Inflammatory macrophage (primary cell): ENCODE results near the gene ELOA2.
"Not testable (repeated sequence)": the region's sequence is repeated elsewhere in the genome, so short reads cannot be mapped to it uniquely, and the experiment has no call there.

ENCODE experiments used
- DNase-seq, 2 donors: peaks; one replicate each; pipeline ENCODE4 v3.0.0-alpha.2; 2020 to 2022
- total RNA-seq, 18 experiments: gene quantifications; one replicate each; lab custom pipeline; 2026; ENCODE audit warnings: mixed read lengths in 6 of 18, inconsistent platforms in 2 of 18; lab: John Stamatoyannopoulos, UW

The ELOA2 gene, protein sequence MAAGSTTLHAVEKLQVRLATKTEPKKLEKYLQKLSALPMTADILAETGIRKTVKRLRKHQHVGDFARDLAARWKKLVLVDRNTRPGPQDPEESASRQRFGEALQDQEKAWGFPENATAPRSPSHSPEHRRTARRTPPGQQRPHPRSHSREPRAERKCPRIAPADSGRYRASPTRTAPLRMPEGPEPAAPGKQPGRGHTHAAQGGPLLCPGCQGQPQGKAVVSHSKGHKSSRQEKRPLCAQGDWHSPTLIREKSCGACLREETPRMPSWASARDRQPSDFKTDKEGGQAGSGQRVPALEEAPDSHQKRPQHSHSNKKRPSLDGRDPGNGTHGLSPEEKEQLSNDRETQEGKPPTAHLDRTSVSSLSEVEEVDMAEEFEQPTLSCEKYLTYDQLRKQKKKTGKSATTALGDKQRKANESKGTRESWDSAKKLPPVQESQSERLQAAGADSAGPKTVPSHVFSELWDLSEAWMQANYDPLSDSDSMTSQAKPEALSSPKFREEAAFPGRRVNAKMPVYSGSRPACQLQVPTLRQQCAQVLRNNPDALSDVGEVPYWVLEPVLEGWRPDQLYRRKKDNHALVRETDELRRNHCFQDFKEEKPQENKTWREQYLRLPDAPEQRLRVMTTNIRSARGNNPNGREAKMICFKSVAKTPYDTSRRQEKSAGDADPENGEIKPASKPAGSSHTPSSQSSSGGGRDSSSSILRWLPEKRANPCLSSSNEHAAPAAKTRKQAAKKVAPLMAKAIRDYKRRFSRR
- 0 reads per million in 18 experiments for total RNA-seq

- DNase-seq, result no peak
These were observed at the start of gene ELOA2 for GRCh38 chr18:47035156-47035671. Gene ELOA2 (minus strand): TSS chr18:47035621. CDS start chr18:47035264, 357 bp downstream.

DNA sequence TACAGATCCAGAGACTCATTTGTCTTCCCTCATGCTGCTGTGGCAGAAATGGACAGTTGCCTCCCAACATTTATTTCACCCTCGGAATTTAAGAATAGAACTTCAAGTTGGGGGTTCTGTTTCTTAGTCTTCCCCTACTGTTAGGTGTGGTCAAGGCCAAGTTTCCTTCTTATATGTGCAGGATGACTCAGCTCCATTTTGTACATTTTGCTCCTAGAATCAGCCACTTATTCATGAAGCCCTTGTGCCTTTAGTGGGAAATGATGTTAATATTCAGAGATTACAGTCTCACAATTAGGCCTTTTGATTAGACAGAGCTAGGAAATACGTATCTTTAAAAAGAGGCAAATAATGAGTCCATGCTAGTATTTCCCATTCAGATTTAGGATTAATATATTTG, 46.2 kb upstream of the ELOA2 start:
- DNase-seq, result no peak

DNA sequence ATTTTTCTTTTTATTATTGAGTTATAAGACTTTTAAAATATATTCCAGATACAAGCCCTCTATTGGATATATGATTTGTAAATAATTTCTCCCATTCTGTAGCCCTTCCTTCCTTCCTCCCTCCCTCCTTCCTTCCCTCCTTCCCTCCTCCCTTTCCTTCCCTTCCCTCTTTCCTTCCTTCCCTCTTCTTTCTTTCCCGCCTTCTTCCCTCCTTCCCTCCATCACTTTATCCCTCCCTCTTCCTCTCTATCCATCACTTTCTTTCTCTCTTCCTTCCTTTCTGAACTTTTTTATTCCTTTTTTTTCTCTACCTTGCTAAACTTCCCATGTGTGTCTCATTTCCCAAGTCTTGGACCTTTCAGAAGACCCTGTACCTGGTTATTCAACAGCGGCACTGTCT, 45.5 kb upstream of the ELOA2 start:
- no peak for DNase-seq

- no peak for DNase-seq
These were observed 41.7 kb upstream of the ELOA2 start for GRCh38 chr18:47077111-47077510.

DNA sequence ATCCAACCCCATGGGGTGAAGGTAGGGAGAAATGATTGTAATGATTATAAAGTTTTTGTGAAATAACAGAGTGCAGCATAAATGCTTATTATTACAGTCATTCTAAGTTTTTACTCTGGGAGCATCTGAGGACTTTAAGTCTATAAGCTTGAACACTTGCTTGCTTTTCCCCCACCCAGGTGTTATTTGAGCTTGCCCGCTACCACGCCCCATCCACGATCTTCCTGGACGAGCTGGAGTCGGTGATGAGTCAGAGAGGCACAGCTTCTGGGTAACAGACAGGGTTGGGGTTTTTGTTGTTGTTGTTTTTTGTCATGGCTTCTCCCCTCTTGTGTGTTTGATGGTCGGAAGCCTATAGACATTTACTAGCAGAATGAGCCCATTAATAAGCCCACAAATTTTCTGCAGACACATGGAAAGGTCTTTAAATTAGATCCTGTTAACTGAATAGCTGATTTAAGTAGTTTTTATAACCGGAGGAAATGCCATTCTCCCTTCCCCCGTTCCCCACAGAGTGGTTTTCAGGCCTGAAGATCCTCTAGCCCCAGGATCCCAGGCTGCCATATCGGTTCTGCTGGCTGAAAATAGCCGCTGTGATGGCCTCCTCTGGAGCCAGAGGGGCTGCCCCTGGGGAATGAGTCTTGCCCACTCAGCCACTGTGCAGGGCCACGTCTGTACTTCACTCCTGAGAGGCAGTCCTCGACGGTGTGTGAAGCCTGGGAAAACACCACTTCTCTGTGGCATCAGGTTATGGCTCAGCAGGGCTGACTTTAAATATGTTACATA, 39.9 kb upstream of the ELOA2 start:
- no peak for DNase-seq

GRCh38 chr18:47067648-47068047, 32.2 kb upstream of the ELOA2 start:
- DNase-seq, result no peak

DNA sequence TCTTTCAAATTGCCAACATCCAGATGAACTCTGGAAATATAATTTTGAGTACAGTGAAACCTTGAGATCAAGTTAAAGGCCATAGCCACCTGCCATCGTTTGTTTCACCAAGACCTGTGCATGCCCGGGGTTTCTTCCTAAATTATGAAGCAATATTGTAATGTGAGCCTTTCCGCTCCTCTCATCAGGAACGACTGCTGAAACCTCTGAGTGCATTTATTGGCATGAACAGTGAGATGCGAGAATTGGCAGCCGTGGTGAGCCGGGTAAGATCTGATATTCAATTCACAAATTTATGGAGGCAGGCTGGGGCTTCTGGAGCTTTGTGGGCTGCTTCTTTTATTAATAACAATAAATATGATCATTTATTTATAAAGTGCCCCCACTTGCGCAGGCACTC, 27.7 kb upstream of the ELOA2 start:
- no peak for DNase-seq

DNA sequence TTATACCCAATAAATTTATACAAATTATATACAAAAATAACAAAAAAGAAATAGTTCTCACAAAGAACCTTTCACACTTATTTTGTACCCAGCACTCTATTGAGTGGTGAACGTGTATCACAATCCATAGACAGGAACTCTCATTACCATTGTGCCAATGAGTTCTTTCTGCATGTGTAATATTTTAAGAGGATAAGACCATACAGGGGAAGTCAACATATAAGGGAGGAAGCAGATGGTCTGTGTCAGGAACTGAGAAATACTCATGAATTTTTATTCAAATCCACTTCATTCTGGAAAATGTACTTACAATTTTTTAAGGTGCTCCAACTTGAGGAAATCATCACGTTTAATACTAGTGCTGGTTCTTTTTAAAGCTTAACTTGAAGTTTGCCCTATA, 27.1 kb upstream of the ELOA2 start:
- DNase-seq, result no peak

DNA sequence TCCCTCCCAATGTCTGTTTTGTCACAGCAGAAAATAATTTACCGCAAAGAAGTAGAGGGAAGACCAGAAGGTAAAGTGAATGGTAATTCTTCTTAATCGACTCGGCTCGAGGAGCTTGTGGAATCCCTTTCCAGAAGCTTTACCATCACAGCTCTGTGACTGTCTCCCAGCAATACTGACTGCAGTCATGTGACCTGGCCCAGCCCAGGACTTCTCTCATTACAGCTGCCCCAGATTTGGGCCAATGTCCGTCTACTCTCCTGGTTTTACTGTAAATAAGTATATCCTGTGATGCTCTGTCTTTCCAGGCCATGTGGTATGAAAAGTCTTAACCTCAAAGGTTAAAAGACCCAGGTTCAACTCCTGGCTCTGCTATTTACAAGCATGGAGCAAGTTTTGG, 18.9 kb upstream of the ELOA2 start:
- no peak for DNase-seq

DNA sequence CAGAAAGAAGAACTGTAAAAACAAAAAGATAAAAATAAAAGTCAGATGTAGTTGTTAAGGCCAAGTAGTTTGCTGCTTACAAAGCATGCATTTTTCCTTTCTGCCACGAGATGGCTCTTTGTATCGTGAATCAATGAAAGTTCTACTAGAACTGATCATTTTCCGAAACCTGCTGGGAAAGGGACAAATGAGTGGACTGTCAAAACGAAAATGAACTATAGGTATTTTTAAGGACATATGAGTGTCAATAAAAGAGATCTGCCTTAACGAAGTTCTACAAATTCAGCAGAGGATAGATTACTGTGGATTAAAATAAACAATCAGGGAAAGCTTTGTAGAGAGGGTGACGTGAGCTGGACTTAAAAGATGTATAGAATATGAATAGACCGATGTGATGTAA, 15.0 kb upstream of the ELOA2 start:
- DNase-seq, result peak; percentile 26 to 31

- DNase-seq, result no peak
These were observed 5.6 kb upstream of the ELOA2 start for GRCh38 chr18:47040982-47041381.

GRCh38 chr18:47036927-47037578, 1.6 kb upstream of the ELOA2 start:
- no peak for DNase-seq

- no peak for DNase-seq
These were observed 965 bp upstream of the ELOA2 start for GRCh38 chr18:47036298-47036874.

DNA sequence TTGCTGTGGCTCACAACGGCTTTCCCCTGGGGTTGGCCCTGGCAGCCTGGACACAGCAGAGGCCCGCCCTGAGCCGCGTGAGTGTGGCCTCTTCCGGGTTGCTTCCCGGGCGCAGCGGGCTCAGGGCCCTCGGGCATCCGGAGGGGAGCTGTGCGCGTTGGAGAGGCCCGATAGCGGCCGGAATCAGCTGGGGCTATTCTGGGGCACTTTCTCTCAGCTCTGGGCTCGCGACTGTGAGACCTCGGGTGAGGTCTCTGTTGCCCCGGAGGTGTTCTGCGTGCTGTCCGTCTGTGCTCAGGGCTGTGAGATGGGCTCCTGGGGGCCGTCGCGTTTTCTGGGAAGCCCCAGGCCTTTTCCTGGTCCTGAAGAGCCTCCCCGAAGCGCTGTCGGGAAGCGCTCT, 830 bp downstream of the ELOA2 start:
- not testable (repeated sequence) for DNase-seq

- DNase-seq, result no peak
These were observed 2.5 kb downstream of the ELOA2 start for GRCh38 chr18:47032945-47033344.

DNA sequence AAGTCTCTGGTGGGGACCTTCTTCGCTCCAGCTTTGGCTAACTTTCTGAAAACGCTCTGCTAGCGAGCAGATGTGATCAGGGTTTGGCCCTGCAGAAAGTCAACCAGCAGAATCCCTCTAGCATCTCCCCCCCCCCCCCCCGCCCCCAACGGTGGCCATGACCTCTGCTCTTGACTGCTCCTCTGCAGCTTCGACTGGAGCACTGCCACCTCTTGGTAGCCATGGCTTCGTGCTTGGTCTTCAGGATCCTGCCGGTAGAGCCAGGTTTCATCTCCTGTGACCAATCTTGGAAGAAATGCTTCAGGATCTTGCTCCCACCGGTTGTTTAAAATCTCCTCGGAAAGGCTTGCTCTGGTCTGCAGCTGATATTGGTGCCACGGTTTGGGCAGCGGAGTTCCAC, 4.5 kb downstream of the ELOA2 start:
- not testable (repeated sequence) for DNase-seq

DNA sequence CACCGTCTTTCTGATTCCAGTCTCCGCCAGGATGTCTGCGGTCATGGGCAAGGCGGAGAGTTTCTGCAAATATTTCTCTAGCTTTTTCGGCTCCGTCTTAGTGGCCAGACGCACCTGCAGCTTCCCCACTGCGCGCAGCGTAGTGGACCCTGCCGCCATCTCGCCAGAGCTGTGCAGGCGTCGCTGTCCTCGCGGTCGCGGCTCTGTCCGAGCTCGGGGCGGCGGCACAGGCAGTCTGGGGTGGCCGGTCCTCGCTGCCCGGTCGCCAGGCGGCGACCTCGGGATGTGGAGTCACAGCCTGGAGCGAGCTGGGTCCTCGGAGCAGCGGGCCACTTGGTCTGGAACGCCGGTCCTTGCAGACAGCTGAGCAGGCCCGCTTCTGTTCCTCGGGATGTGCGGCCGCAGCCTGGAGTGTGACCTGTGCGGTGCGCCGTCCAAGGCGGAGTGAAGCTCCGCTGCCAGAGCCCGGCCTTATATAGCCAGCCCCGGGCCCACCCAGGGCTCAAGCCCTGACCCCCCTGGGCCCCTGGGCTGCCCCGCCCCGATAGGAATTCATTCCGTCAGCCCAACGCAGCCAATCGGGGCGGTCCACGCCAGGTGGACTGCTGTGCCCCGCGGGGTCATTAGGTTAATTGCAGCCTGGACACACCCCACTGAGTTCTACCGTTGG, 5.6 kb downstream of the ELOA2 start:
- not testable (repeated sequence) for DNase-seq

DNA sequence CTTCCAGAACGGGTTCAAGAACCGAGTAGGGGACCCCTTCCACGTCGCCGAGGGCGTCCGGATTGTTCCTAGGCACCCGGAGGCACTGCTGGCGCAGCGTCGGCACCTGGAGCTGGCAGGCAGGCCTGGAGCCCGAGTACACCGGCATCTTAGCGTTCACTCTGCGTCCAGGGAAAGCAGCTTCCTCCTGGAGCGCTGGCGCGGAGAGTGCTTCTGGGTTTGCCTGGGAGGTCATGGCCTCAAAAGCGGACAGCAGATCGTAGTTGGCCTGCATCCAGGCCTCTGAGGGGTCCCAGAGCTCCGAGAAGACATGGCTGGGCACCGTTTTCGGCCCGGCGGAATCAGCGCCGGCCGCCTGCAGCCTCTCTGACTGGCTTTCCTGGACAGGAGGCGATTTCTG, 6.7 kb downstream of the ELOA2 start:
- DNase-seq, result not testable (repeated sequence)

DNA sequence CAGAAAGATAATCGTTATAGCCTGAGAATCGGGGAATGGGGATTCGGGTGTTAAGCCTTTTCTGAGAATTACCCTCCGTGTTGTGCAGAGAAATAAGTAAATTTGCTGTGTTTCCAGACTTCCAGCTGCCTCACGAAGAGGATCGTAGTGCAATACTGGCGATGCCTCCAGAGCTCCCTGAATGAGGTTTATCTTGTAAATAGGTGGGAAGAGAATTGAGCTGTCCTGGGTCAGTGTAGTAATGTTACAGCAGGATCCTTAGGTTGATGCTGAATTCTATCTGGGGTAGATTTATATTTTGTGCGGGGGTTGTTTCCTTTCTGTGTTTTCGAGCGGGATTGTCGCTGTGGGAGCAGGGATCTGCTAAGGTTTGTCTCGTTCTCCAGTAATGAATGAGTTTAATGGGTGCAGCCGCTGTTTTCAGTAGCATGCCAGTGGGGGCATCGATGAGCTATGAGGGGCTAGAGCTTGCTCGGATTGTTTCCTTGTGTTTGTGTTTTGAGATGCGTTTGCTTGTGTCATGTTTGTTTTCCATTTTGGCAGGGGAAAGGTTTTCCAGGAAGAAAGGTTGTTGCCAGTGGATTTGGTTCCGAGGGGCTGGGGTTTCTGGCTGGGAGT, 9.8 kb downstream of the ELOA2 start:
- not testable (repeated sequence) for DNase-seq

DNA sequence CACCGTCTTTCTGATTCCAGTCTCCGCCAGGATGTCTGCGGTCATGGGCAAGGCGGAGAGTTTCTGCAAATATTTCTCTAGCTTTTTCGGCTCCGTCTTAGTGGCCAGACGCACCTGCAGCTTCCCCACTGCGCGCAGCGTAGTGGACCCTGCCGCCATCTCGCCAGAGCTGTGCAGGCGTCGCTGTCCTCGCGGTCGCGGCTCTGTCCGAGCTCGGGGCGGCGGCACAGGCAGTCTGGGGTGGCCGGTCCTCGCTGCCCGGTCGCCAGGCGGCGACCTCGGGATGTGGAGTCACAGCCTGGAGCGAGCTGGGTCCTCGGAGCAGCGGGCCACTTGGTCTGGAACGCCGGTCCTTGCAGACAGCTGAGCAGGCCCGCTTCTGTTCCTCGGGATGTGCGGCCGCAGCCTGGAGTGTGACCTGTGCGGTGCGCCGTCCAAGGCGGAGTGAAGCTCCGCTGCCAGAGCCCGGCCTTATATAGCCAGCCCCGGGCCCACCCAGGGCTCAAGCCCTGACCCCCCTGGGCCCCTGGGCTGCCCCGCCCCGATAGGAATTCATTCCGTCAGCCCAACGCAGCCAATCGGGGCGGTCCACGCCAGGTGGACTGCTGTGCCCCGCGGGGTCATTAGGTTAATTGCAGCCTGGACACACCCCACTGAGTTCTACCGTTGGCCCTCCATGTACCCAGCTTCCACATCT, 11.5 kb downstream of the ELOA2 start:
- not testable (repeated sequence) for DNase-seq
